ENCODE results near the gene HNRNPAB.
A peak's percentile ranks its signal among the peaks of the same experiment; 100 is the strongest.
"Not testable (repeated sequence)": the region's sequence is repeated elsewhere in the genome, so short reads cannot be mapped to it uniquely, and the experiment has no call there.

HNRNPAB gene

DNA sequence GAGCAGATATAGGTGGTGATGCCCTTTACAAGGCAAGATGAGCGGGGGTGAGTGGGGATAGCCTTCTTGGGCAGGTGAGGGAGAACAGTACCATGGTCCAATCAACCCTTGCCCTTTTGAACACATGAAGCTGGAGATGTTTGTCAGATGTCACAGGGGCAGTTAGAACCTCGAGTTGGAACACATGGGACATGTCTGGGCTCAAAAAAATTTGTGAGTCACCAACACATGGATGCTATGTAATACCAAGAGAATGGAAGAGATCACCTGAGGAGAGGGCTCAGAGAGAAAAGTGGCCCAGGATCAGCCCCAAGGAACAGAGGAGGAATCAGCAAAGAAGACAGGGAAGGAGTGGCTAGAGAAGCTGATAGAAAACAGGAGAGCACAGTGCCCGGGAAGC lies 23.6 kb downstream of the HNRNPAB start:
- no peak overlapping the region for H3K4me3 ChIP-seq (ENCODE audit: low read depth, low read length)
- no peak for DNase-seq (ENCODE audit: low read depth, low spot score)
- POLR2A ChIA-PET: interaction anchor here (0.9 kb wide), 1 partner anchor 9 kb away, joined by 3 read pairs; no protein-coding TSS in a partner anchor
- TF ChIP-seq, protein P1, sequence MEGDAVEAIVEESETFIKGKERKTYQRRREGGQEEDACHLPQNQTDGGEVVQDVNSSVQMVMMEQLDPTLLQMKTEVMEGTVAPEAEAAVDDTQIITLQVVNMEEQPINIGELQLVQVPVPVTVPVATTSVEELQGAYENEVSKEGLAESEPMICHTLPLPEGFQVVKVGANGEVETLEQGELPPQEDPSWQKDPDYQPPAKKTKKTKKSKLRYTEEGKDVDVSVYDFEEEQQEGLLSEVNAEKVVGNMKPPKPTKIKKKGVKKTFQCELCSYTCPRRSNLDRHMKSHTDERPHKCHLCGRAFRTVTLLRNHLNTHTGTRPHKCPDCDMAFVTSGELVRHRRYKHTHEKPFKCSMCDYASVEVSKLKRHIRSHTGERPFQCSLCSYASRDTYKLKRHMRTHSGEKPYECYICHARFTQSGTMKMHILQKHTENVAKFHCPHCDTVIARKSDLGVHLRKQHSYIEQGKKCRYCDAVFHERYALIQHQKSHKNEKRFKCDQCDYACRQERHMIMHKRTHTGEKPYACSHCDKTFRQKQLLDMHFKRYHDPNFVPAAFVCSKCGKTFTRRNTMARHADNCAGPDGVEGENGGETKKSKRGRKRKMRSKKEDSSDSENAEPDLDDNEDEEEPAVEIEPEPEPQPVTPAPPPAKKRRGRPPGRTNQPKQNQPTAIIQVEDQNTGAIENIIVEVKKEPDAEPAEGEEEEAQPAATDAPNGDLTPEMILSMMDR (IDR thresholded peaks at IDR 0.05; ENCODE audit: insufficient read depth, low read length, missing control alignments): no peak
- CTCF ChIA-PET: no interaction called here

DNA sequence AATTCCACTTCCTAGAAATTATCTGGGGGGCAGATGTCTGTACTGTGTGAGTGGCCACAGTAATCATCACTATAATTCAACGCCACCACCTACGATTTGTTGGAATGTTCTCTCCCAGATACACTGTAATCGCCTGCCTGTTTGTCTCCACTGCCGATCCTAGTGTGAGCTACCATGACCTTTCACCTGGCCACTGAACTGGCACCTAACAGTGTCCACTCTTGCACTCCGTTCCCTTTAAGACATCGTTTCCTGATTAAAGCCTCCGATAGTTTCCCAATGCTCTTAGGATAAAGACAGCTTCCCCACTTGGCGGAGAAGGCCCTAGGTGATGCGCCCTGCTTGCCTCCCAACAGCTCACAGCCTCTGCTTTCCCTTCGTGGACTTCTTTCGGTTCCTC lies 24.3 kb downstream of the HNRNPAB start:
- CTCF ChIA-PET: no interaction called here
- DNase-seq (ENCODE audit: low read depth, low spot score): no peak
- POLR2A ChIA-PET: no interaction called here
- TF ChIP-seq, protein P1 (IDR thresholded peaks at IDR 0.05; ENCODE audit: insufficient read depth, low read length, missing control alignments): no peak
- no peak overlapping the region for H3K4me3 ChIP-seq (ENCODE audit: low read depth, low read length)

DNA sequence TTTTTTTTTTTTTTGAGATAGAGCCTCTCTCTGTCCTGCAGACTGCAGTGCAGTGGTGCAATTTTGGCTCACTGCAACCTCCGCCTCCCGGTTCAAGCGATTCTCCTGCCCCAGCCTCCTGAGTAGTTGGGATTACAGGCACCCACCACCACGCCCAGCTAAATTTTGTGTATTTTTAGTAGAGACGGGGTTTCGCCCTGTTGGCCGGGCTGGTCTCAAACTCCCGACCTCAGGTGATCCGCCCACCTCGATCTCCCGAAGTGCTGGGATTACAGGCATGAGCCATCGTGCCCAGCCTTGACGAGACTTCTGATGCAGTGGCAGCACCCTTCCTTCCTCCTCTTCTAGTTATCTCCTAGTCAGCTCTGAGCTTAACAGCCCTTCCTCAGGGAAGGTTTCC lies 24.8 kb downstream of the HNRNPAB start:
- DNase-seq (ENCODE audit: low read depth, low spot score); POLR2A ChIA-PET; H3K4me3 ChIP-seq (ENCODE audit: low read depth, low read length); CTCF ChIA-PET: not testable (repeated sequence)

DNA sequence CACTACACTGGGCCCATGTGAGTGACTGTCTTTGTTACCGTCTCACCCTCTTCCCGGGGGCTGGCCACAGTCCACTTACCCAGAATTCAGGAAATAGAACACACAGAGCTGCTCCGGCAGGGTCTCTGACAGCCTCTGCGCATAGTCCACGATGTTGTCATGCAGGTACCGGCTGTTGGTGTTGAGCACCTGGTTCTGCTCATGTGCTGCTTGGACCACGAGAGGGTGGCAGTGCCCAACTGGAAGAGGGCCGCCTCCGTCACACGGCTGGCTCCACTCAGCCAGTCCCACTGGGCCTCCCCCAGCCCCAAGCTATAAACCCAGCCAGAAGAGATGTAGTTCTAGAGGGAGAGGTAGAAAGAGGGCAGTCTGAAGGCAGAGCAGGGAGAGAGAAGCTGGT lies 25.5 kb downstream of the HNRNPAB start:
- DNase-seq (ENCODE audit: low read depth, low spot score): no peak

DNA sequence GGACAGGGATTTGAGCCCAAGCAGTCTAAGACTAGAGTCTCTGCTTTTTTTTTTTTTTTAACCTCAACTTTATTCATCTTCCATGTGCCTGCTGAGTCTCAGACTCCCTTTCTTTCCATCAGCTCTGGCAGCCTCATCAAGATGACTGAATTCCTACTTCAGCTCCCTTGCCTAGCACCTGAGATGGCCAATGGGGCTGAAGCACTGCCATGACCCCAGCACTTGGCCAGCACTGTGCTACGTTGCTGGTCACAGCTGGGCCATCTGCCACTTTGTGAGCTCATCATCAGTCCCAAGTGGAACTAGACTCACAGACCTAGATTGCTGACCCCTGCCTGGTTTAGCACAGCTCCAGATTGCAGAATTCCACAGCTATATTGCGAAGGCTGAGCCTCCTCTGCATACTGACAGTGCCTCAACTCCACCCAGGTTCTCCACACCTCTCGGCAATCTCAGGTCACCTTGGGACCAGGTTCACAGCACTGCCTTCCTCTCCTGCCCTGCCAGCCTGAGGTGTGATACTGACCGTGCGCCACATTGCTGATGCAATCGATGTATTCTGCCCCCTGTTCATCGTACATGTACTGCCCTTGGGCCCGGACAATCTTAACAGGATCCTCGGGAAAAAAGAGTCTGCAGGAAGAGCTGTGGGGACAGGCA lies 26.7 kb downstream of the HNRNPAB start:
- POLR2A ChIA-PET: interaction anchor here (3.6 kb wide), 1 partner anchor 27 kb away, joined by 21 read pairs; the partner anchor contains the start of gene HNRNPAB
- CTCF ChIA-PET: no interaction called here
- peak overlapping the region; percentile 86 for H3K4me3 ChIP-seq (ENCODE audit: low read depth, low read length)
- TF ChIP-seq, protein P1 (IDR thresholded peaks at IDR 0.05; ENCODE audit: insufficient read depth, low read length, missing control alignments): no peak
- no peak for DNase-seq (ENCODE audit: low read depth, low spot score)

More for the DNA sequence above, 25.5 kb downstream of the HNRNPAB start:
- ChIA-PET CTCF (no interaction called here), POLR2A (interaction anchor here (0.8 kb wide), 1 partner anchor 23 kb away, joined by 3 read pairs; no protein-coding TSS in a partner anchor)
- TF ChIP-seq, protein P1 (IDR thresholded peaks at IDR 0.05; ENCODE audit: insufficient read depth, low read length, missing control alignments): no peak
- H3K4me3 ChIP-seq (ENCODE audit: low read depth, low read length): no peak overlapping the region

DNA sequence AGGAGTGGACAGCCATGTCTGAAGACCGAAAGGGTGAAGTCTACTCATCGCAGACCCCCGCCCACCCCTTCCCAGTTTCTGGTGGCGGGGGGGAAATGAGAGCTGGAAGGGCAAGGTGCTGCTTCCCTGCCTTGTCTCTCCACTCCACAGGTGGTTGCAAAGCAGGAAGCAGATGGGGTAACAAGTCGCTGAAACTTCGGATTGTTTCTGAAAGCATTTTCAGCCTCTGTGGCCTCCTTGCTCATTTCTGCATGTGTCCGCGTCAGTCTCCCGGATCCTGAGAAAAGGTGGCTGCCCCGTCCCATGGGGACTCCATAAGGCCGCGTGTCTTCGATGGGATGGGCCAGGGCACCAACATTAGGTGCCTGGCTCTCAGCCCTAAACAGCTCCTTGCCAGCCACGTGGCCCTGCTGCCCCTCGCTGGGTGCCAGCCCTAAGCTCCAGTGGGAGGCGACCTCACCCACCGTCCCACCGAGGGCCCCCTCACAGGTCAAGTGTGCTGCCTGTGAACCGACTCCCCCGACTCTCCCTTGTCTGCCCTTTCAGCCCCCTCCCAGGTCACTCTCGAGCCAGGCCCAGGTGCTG lies 27.3 kb downstream of the HNRNPAB start:
- ChIA-PET POLR2A (interaction anchor here (3.6 kb wide), 1 partner anchor 27 kb away, joined by 21 read pairs; the partner anchor contains the start of gene HNRNPAB), CTCF (interaction anchor here (1.2 kb wide), 1 partner anchor 23 kb away, joined by 4 read pairs; no protein-coding TSS in a partner anchor)
- no peak for DNase-seq (ENCODE audit: low read depth, low spot score)

More for the DNA sequence above, 27.3 kb downstream of the HNRNPAB start:
- peak overlapping the region; percentile 86 for H3K4me3 ChIP-seq (ENCODE audit: low read depth, low read length)
- TF ChIP-seq, protein P1 (IDR thresholded peaks at IDR 0.05; ENCODE audit: insufficient read depth, low read length, missing control alignments): no peak

Measured in AG04449 (cell line).